HG02678 (cell line): ENCODE data around the gene OLIG2.

Experiments used
- ATAC-seq: cut with Tn5 transposase; IDR thresholded peaks from one replicate; pipeline ENCODE4 v1.9.1; 2021; ENCODE audit warnings: mild to moderate bottlenecking, moderate library complexity; ENCODE audit not compliant: unreplicated experiment

The OLIG2 gene

GRCh38 chr21:33032434-33033047, 6.8 kb downstream of the OLIG2 start:
- ATAC-seq, result no peak

GRCh38 chr21:33033094-33033951, 7.6 kb downstream of the OLIG2 start:
- ATAC-seq, result no peak

GRCh38 chr21:33033961-33034413, 8.3 kb downstream of the OLIG2 start:
- no peak for ATAC-seq

- ATAC-seq, result no peak
These were observed 9.4 kb downstream of the OLIG2 start for GRCh38 chr21:33035147-33035546.

DNA sequence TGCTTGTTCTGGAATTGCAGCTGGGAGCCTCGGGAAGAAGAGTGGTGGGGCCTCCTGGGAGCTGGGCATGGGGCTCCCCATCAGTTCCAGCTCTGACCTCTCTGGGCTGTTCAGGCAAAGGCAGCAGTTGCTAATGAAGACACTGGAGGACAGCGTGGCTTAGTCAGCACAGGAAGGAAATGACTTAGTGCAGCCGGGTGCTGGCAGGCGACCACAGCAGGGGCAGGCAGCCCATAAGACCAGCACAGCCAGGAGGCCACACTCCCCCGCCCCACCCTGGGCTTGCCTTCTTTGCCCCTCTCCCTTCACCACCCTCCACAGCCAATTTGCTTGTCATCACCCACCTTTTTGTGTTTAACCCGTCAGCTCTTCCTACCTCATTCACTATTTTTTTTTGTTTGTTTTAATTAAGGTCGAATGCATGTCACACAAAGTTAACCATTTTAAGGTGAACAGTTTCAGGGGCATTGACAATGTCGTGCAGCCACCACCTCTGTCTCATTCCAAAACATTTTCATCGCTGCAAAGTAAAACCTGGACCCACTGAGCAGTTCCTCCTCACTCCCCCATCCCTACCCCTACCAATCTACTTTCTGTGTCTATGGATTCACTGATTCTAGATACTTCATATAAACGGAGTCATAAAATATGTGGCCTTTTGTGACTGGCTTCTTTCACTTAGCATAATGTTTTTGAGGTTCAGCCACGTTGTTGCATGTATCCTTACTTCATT, 10.9 kb downstream of the OLIG2 start:
- ATAC-seq, result no peak

DNA sequence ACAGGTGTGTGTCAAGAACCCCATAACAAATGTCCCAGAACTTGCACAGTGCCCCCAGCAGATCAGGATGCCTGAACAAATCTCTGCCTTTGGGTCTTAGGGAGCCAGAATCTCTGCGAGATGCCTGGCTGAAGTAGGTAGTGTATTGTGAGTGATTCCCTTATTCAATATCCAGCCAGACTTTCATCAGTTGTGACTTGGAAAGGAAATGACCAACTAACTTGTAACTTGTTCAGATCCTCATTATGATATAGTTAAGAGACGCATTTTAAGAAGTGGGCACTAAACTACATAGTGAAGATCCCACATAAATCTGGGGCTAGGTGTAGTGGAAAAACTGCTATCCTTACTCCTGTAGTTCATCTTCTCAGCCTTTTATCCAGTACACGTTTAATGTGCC, 11.8 kb downstream of the OLIG2 start:
- ATAC-seq, result no peak

DNA sequence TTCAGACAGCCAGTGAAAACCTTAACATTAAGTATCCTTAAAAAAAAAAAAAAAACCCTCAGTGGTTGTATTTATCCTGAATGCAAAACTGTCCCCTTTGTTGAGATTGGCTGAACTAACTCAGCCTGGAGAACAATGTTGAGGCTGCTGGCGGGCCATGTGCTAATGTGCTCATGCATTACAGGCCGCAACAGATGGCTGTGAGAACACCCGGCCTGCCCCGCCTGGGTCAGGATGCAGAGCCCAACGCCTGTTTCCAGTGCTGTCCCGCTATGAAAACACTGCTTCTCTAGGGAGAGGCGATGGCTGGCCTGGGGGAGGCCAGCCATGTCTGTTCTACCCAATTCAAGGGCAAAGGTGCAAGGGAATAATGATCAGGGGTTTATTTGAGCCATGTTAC, 13.8 kb downstream of the OLIG2 start:
- ATAC-seq, result no peak

GRCh38 chr21:33040215-33040614, 14.5 kb downstream of the OLIG2 start:
- ATAC-seq, result no peak

GRCh38 chr21:33041981-33042380, 16.2 kb downstream of the OLIG2 start:
- no peak for ATAC-seq

GRCh38 chr21:33042812-33043211, 17.1 kb downstream of the OLIG2 start:
- ATAC-seq, result no peak

DNA sequence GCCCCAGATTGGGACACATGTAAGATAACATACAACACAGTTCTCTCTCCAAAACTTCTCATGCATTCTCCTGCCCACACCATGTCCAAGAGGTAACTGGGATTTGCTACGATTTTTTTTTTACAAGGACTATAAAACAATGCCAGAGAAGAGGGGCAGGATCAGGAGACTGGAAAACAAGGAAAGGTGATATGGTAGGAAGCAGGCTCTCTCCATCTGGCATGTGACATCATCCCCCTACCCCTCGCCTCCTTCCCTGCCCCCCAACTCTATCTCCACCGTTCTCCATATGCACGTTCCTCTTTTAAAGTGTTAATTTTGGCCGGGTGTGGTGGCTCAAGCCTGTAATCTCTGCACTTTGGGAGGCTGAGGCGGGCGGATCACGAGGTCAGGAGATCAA, 20.7 kb downstream of the OLIG2 start:
- ATAC-seq, result no peak

DNA sequence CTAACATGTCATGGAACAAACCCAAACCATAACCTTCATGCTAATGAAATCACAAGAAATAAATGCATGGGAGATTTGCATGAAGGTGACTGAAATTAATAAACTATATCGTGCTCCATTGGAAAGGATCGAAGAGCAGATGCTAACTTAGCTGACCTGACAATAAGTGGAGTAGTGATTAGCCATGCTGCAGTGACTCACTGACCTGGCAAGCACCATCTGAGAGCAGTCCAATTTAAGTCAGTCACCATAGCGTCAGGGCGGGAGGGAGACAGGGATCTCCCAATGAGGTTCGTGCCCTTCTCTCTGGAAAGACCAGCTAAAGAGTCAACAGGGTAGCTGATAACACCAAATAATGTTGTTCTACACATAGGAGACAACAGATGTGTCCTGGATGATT, 21.5 kb downstream of the OLIG2 start:
- no peak for ATAC-seq

DNA sequence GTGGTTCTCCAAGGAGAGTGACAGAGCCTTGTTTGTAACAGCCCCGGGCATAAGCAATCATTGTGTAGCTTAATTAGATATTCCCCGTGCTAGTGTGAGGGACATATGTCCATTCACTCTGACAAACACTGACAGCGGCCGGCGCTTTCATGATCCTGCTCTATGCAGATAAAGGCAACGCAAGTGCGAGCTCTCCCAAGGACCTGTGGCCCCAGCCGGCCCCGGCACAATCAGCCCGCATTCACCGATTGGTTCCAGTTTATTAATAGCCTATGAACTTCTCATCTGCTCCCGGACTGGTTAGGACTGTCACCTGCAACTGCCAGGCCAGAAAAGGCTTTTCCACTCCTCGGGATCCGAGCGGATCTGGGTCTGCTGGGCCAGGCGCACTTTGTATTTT, 26.2 kb downstream of the OLIG2 start:
- ATAC-seq, result no peak

GRCh38 chr21:33053951-33054350, 28.2 kb downstream of the OLIG2 start:
- no peak for ATAC-seq

DNA sequence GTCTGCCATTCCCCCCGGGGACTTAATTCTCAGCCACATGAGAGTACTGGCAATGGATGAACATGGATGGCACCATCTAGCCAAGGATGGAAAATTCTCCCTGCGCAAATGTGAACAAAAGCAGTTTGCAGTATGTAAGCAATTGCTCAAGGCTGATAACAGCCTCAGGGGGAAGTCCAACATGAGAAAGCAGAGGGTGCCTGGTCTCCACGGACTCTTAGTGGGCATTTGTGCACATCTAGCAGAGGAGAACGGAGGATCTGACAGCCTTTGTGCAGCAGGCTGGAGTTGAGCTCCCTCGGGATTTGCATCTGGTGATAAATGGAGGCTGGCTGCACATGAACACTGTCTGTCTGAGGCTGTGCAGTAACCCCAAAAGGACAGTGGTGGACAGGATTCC, 30.3 kb downstream of the OLIG2 start:
- ATAC-seq, result no peak

GRCh38 chr21:33057385-33057940, 31.7 kb downstream of the OLIG2 start:
- ATAC-seq, result no peak

DNA sequence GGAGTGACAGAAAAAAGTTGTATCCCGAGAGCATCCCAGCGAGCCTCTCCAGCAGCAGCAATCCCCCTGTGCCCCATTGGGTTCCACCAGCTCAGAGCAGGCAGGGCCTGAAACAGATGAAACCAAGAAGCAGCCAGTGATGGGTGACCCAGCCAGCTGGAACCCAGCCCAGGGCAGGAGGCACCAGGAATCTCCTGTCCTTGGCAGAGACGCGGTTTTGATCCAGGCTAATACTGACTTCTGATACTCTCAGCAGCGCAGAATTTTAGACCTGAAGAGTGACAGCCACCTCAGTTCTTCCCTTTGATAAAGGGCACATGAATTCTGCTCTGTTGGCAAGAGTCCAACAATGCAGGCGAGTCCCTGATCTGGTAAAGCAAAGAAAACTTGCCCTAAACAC, 32.8 kb downstream of the OLIG2 start:
- no peak for ATAC-seq

DNA sequence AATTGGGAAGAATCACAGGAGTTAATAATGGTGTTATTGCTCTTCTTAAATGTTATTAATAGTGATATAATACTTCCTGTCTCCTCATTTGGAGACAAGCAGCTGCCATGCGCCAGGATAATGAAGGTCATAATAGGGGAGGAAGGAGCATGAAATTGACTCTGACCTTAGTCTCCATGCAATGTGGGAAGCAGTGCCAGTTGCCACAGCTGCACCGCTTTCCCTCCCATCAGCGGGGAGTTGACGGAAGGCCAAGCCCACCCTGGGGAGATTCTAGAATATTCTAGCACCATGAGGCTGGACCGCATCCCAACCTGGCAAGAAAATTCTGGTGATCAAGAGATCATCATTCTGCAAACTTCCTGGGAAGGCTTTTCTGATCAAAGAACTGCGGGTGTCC, 33.2 kb downstream of the OLIG2 start:
- ATAC-seq, result no peak

- ATAC-seq, result no peak
These were observed 33.7 kb downstream of the OLIG2 start for GRCh38 chr21:33059380-33059841.

DNA sequence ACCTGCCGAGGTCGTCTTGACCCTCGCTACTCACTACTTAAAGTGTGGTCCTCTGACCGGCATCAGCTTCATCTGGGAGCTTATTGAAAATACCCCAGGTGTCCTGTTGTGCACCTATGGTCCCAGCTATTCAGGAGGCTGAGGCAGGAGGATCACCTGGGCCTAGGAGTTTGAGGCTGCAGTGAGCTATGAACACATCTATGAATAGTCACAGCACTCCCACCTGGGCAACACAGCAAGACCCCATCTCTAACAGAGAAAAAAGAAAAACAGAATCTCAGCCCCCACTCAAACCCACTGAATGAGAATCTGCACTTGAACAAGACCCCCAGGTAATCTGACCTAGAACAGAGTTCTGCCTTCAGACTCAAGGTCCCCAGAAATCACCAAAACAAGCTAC, 35.5 kb downstream of the OLIG2 start:
- ATAC-seq, result no peak

DNA sequence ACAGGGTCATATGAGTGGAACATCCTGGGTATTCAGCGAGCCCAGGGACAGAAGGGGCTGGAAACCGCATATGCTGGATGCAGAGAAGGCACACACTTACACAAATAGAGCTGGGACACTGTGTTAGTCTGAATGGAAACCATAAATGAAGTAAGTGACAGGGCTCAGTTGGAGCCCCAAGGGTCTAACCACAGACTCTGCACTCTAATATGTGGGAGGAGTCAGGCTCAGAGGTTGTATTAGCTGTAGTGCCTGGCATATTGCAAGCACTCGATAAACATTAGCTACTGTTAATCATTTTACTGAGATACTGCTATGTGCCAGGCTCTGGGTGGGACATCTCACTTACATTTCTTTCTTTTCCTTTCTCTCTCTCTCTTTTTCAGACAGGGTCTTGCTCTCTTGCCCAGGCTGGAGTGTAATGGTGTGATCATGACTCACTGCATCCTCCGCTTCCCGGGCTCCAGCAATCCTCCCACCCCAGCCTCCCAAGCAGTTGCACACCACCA, 37.7 kb downstream of the OLIG2 start:
- no peak for ATAC-seq
